PC-9 (cell line): Measurements from ENCODE around the gene TUBGCP6.

Experiments
- EZH2 ChIP-seq: fragments of 200-600 bp; sonication (generic); IDR thresholded peaks from 2 replicates; pipeline ENCODE4 v1.8.0; 2017; ENCODE audit warnings: antibody characterized with exemption, low read depth
- TF ChIP-seq, protein P1 (sequence below): fragments of 200-600 bp; sonication (generic); conservative IDR thresholded peaks from 2 replicates; pipeline ENCODE4 v1.6.1; 2017; ENCODE audit warnings: mixed run types, antibody characterized with exemption, mild to moderate bottlenecking, moderate library complexity

DNA sequence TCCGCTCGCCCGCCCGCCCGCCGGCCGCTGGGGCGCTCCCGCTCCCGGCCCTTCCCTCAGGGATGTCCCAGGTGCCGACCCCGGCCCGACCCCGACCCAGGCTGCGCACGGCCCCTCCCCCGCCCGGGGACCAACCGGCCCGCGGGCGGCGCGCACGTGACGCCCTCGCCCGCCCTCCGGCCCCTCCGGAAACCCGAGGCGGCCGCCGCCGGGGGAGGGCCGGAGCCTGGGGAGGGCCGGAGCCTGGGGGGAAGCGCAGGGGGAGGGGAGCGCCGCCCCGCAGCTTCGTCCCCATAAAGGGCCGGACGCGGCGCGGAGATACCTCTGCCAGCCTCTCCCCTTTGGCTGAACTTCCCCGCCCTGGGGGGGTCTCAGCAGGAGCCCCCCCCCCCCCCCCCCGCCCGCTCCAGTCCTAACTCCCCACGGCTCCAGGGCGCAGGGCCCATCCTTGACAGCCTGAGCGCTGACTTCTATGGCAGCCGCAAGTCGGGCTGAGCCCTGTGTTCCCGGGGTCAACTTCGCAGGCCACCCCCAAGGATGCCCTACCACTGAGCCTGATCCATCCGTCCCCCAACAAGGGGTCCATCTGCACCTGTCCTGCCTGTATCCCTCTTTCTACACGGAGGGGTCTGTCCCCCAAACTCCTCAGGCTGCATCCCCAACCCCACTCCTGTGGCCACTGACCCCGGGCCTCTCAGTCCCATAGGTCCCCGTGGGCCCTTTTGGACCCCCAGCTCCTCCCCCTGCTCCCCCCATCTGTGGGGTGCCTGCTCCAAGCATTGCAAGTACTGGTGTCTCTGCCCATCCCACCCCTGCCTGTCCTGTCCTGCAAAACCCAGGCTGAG lies 17.0 kb upstream of the TUBGCP6 start, which contains the start of gene MAPK12:
- TF ChIP-seq, protein P1, sequence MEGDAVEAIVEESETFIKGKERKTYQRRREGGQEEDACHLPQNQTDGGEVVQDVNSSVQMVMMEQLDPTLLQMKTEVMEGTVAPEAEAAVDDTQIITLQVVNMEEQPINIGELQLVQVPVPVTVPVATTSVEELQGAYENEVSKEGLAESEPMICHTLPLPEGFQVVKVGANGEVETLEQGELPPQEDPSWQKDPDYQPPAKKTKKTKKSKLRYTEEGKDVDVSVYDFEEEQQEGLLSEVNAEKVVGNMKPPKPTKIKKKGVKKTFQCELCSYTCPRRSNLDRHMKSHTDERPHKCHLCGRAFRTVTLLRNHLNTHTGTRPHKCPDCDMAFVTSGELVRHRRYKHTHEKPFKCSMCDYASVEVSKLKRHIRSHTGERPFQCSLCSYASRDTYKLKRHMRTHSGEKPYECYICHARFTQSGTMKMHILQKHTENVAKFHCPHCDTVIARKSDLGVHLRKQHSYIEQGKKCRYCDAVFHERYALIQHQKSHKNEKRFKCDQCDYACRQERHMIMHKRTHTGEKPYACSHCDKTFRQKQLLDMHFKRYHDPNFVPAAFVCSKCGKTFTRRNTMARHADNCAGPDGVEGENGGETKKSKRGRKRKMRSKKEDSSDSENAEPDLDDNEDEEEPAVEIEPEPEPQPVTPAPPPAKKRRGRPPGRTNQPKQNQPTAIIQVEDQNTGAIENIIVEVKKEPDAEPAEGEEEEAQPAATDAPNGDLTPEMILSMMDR: no peak
- TF ChIP-seq EZH2: no peak
